HepG2 (cell line): ENCODE results near the gene PPP1R9A. TPM values are rescaled to one million over a fixed set of nuclear protein-coding genes. Genes with fewer than 3 reads are reported as not detected.

Experiments used
- ATAC-seq: fragments of 200-7000 bp; cut with Tn5 transposase; 3 replicates; pipeline ENCODE4 v1.9.1; 2020; ENCODE audit warnings: mild to moderate bottlenecking, moderate library complexity
- BruUV-seq: library from RNA; stranded (reverse); fragments of 400-500 nt; replicated peaks from 2 replicates; lab custom pipeline; 2021; lab: Mats Ljungman, UMichigan
- CTCF ChIA-PET: fragments of 300-600 bp; formaldehyde crosslinking; extraction: SDS; loops from one replicate; lab custom pipeline; 2021; ENCODE audit warnings: low total read pairs, inconsistent platforms, low intra/inter-chr PET ratio; lab: Yijun Ruan, JAX
- POLR2A ChIA-PET: fragments of 350-600 bp; sonication (Branson Sonifier 250); formaldehyde crosslinking; loops from one replicate; lab custom pipeline; 2020; ENCODE audit warnings: antibody characterized with exemption, inconsistent platforms; lab: Yijun Ruan, JAX
- DNase-seq: peaks from one replicate; pipeline ENCODE4 v3.0.0-alpha.2; 2015; ENCODE audit warnings: low spot score
- FAIRE-seq: peaks from 3 replicates; lab custom pipeline; 2011; peaks lifted over from hg19 to GRCh38; lab: Jason Lieb, UNC
- H2AFZ ChIP-seq: one replicate; pipeline ENCODE4 v1.6.1; 2011; ENCODE audit warnings: low read length, inconsistent platforms
- H3K27ac ChIP-seq: fragments of 300-600 bp; 3 replicates; pipeline ENCODE4 v1.8.0; 2011; ENCODE audit warnings: mixed run types, mild to moderate bottlenecking, mixed read lengths, low read length, inconsistent platforms; ENCODE audit not compliant: insufficient read depth; ENCODE audit errors: extremely low read length
- H3K27me3 ChIP-seq, 2 experiments: fragments of 200-600 bp in 1 of 2; 2 replicates in 1 of 2; 3 replicates in 1 of 2; pipeline versions ENCODE4 v1.6.0 to v1.8.0; 2011; ENCODE audit warnings: low read length in 2 of 2, mild to moderate bottlenecking in 2 of 2, moderate library complexity in 2 of 2, inconsistent platforms in 1 of 2; ENCODE audit not compliant: insufficient read depth in 2 of 2, control insufficient read depth in 1 of 2
- H3K36me3 ChIP-seq, 2 experiments: fragments of 200-600 bp in 1 of 2; replicated peaks in 1 of 2; 2 replicates in 1 of 2; 3 replicates in 1 of 2; pipeline versions ENCODE4 v1.5.1 to v1.8.0; 2011; ENCODE audit warnings: low read length in 2 of 2, inconsistent platforms in 1 of 2; ENCODE audit not compliant: insufficient read depth in 2 of 2, control insufficient read depth in 1 of 2
- H3K4me1 ChIP-seq: 2 replicates; pipeline ENCODE4 v1.5.1; 2012; ENCODE audit warnings: low read length, inconsistent platforms; ENCODE audit not compliant: insufficient read depth
- H3K4me2 ChIP-seq: 2 replicates; pipeline ENCODE4 v1.6.0; 2011; ENCODE audit warnings: low read depth, low read length, inconsistent platforms
- H3K4me3 ChIP-seq, 3 experiments: fragments of 200-600 bp in 1 of 3; sonication (generic), shearing (Covaris generic) in 1 of 3; replicated peaks in 1 of 3; 2 replicates each; pipeline ENCODE4 v1.5.1; 2011 to 2016; ENCODE audit warnings: low read length in 3 of 3, inconsistent platforms in 2 of 3, low read depth in 2 of 3, mild to moderate bottlenecking in 2 of 3, control low read depth in 1 of 3, mixed read lengths in 1 of 3; ENCODE audit not compliant: insufficient read depth in 1 of 3
- H3K79me2 ChIP-seq: one replicate; pipeline ENCODE4 v1.6.1; 2011; ENCODE audit warnings: low read length, inconsistent platforms; ENCODE audit not compliant: insufficient read depth
- H3K9ac ChIP-seq: 2 replicates; pipeline ENCODE4 v1.6.0; 2011; ENCODE audit warnings: mild to moderate bottlenecking, low read depth, low read length, inconsistent platforms; ENCODE audit not compliant: insufficient read depth
- H3K9me3 ChIP-seq: 2 replicates; pipeline ENCODE4 v1.5.1; 2012; ENCODE audit warnings: mild to moderate bottlenecking, low read length
- H4K20me1 ChIP-seq: 2 replicates; pipeline ENCODE4 v1.6.0; 2011; ENCODE audit warnings: inconsistent platforms, mild to moderate bottlenecking, low read length, moderate library complexity; ENCODE audit not compliant: insufficient read depth
- ARHGAP35 ChIP-seq: sonication (generic); formaldehyde crosslinking; IDR thresholded peaks from 2 replicates; pipeline ENCODE4 v1.9.0; 2022; ENCODE audit warnings: mild to moderate bottlenecking, inconsistent platforms, moderate library complexity, missing genetic modification reagents, borderline replicate concordance
- ZNF512B ChIP-seq: sonication (generic); formaldehyde crosslinking; IDR thresholded peaks from 2 replicates; pipeline ENCODE4 v1.5.1; 2020; ENCODE audit warnings: missing genetic modification reagents, mild to moderate bottlenecking, borderline replicate concordance
- ZNF574 ChIP-seq: sonication (generic); formaldehyde crosslinking; IDR thresholded peaks from 2 replicates; pipeline ENCODE4 v1.4.0; 2020; ENCODE audit warnings: missing genetic modification reagents
- WGBS: methylation state at CpG from one replicate; pipeline ENCODE4 v1.1.6; 2017; ENCODE audit warnings: low lambda C conversion rate; 5-methylcytosine and 5-hydroxymethylcytosine counted together
- in situ Hi-C: cut with HindIII; loops from 2 replicates; pipeline ENCODE4 v1.10.0; 2017; ENCODE audit warnings: low pct_unique_long_range_greater_than_20kb; ENCODE audit not compliant: extremely low pct_ligation_motif_present
- intact Hi-C: fragments of 100-400 bp; cut with micrococcal nuclease; formaldehyde crosslinking; loops from one replicate; pipeline ENCODE4 v1.10.0; 2022; ENCODE audit not compliant: unreplicated experiment
- polyA plus RNA-seq, 8 experiments: library from polyadenylated mRNA; depleted of rRNA in 3 of 8; stranded (reverse) in 7 of 8; unstranded in 1 of 8; fragments of >200 nt; fragmentation: Illumina TruSeq in 4 of 8; extraction: Trizol in 4 of 8; gene quantifications; 2 replicates each; pipeline versions ENCODE4 v1.2.1 to v1.2.3, GENCODE V29; 2011 to 2016; ENCODE audit warnings: low read depth in 4 of 8, missing spikeins in 1 of 8, mixed read lengths in 1 of 8; ENCODE audit not compliant: insufficient read depth in 1 of 8
- total RNA-seq, 5 experiments: library from RNA; depleted of rRNA; stranded (reverse); fragments of >200 nt; fragmentation: Illumina TruSeq; extraction: Trizol; gene quantifications; 2 replicates each; pipeline ENCODE4 v1.2.3, GENCODE V29; 2016; ENCODE audit warnings: low read depth in 1 of 5

The PPP1R9A gene
- total and polyA plus RNA-seq, 2 of the 13 experiments (the other 11 are each of a cell fraction or from before 2014, with no cell fraction given), result 11.4 to 31.9 TPM

DNA sequence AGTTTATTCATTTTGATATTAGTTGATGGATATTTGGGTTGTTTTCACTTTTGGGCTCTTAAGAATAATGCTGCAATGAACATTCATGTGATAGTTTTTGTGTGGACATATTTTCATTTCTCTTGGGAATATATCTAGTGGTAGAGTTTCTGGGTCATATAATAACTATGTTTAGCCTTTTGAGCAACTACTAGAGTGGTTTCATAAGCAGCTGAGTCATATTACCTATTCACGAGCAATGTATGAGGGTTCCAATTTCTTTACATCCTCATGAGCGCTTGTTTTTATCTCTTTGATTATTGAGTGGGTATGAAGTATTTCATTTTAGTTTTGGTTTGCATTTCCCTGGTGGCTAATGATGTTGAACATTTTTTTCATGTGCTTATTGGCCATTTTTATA lies 234.4 kb downstream of the PPP1R9A start:
- ChIA-PET POLR2A (no interaction called here), CTCF (no interaction called here)
- no peaks in the 10 kb centered on the region for H4K20me1 ChIP-seq
- DNase-seq (no peak), FAIRE-seq (no peak), ATAC-seq (no peak)
- in situ Hi-C loops (no loop called here), intact Hi-C loops (no loop called here)
- H3K4me1 ChIP-seq, result peaks cover 3% of the 10 kb centered on the region
- 100% methylated on average over 2 of the region's 2 CpGs for WGBS
- H3K9me3 ChIP-seq, result no peaks in the 10 kb centered on the region
- no peaks in the 10 kb centered on the region for H3K27me3 ChIP-seq
- no peaks in the 10 kb centered on the region for H3K79me2 ChIP-seq
- H3K36me3 ChIP-seq, result no peaks in the 10 kb centered on the region
- H3K4me2 ChIP-seq, result no peak overlapping the region
- TF ChIP-seq ARHGAP35 (CRISPR knock-in tag) (no peak), ZNF574 (no peak), ZNF512B (CRISPR knock-in tag) (no peak)
- no TSS peak for BruUV-seq
- no peak overlapping the region for H3K27ac ChIP-seq
- no peak overlapping the region for H3K9ac ChIP-seq
- H2AFZ ChIP-seq, result no peak overlapping the region
- no peak overlapping the region for H3K4me3 ChIP-seq
